Hepatocyte (in vitro differentiated cells): ENCODE data around the gene LEUTX.

Source experiments
- CTCF ChIP-seq: fragments of 200-600 bp; sonication (generic); IDR thresholded peaks from 2 replicates; pipeline ENCODE4 v1.5.1; 2016; ENCODE audit warnings: antibody characterized with exemption, mild to moderate bottlenecking; ENCODE audit not compliant: poor library complexity
- EZH2 ChIP-seq: fragments of 200-600 bp; sonication (generic); IDR thresholded peaks from 2 replicates; pipeline ENCODE4 v1.6.1; 2016; ENCODE audit warnings: antibody characterized with exemption, mild to moderate bottlenecking, borderline replicate concordance
- EZH2phosphoT487 ChIP-seq: fragments of 200-600 bp; sonication (generic); IDR thresholded peaks from one replicate; pipeline ENCODE4 v1.6.1; 2018; ENCODE audit warnings: antibody characterized with exemption, mild to moderate bottlenecking, low read depth, moderate library complexity; ENCODE audit not compliant: unreplicated experiment, severe bottlenecking

- no peak for TF ChIP-seq EZH2phosphoT487
- no peak for TF ChIP-seq CTCF
- TF ChIP-seq EZH2 = no peak
Observed at GRCh38 chr19:39813264-39813993, 34.8 kb downstream of the LEUTX start.
